CD14-positive monocyte (primary cell): ENCODE measurements around the gene PINK1. TPM values are rescaled to one million over a fixed set of nuclear protein-coding genes. Genes with fewer than 3 reads are reported as not detected.
"Not testable (repeated sequence)": the region's sequence is repeated elsewhere in the genome, so short reads cannot be mapped to it uniquely, and the experiment has no call there.

Source experiments
- DNase-seq, 3 donors: peaks; one replicate each; pipeline ENCODE4 v3.0.0-alpha.2; 2011 to 2022
- H2AFZ ChIP-seq: 2 replicates; pipeline ENCODE4 v1.6.0; 2012; ENCODE audit warnings: mild to moderate bottlenecking, low read depth, low read length, inconsistent platforms; ENCODE audit not compliant: insufficient read depth, poor library complexity, severe bottlenecking
- H3K27ac ChIP-seq, 2 donors: 1 replicate in 1 of 2; 2 replicates in 1 of 2; pipeline ENCODE4 v1.5.1; 2012 to 2013; ENCODE audit warnings: low read length in 2 of 2, control low read depth in 1 of 2, inconsistent platforms in 1 of 2, low read depth in 1 of 2, mild to moderate bottlenecking in 1 of 2
- H3K27me3 ChIP-seq, 2 donors: one replicate each; pipeline versions ENCODE4 v1.6.0 to v1.6.1; 2011 to 2013; ENCODE audit warnings: low read length in 2 of 2; ENCODE audit not compliant: control insufficient read depth in 2 of 2, insufficient read depth in 2 of 2
- H3K36me3 ChIP-seq, 2 donors: replicated peaks in 1 of 2; 1 replicate in 1 of 2; 2 replicates in 1 of 2; pipeline versions ENCODE4 v1.5.1 to v1.6.1; 2012 to 2013; ENCODE audit warnings: low read length in 2 of 2, control low read depth in 1 of 2, inconsistent platforms in 1 of 2, mild to moderate bottlenecking in 1 of 2; ENCODE audit not compliant: insufficient read depth in 2 of 2, control insufficient read depth in 1 of 2
- H3K4me1 ChIP-seq, 2 donors: 1 replicate in 1 of 2; 2 replicates in 1 of 2; pipeline versions ENCODE4 v1.5.1 to v1.6.1; 2012 to 2013; ENCODE audit warnings: low read length in 2 of 2, control low read depth in 1 of 2, inconsistent platforms in 1 of 2, mild to moderate bottlenecking in 1 of 2, moderate library complexity in 1 of 2; ENCODE audit not compliant: insufficient read depth in 2 of 2, control insufficient read depth in 1 of 2
- H3K4me2 ChIP-seq: replicated peaks from 2 replicates; pipeline ENCODE3; 2012; ENCODE audit warnings: low read length, moderate library complexity, mild to moderate bottlenecking; ENCODE audit not compliant: poor library complexity, severe bottlenecking; ENCODE audit errors: extremely low read depth
- H3K4me3 ChIP-seq, 3 experiments: fragments of 200-600 bp in 1 of 3; sonication (generic) in 1 of 3; replicated peaks in 1 of 3; 1 replicate in 2 of 3; 2 replicates in 1 of 3; pipeline ENCODE4 v1.5.1; 2011 to 2013; ENCODE audit warnings: low read length in 3 of 3, mild to moderate bottlenecking in 3 of 3, control low read depth in 2 of 3, low read depth in 2 of 3, inconsistent platforms in 1 of 3, moderate library complexity in 1 of 3
- H3K79me2 ChIP-seq: 2 replicates; pipeline ENCODE4 v1.6.0; 2012; ENCODE audit warnings: mild to moderate bottlenecking, control low read depth, inconsistent platforms, low read length, moderate library complexity; ENCODE audit not compliant: insufficient read depth
- H3K9ac ChIP-seq: 2 replicates; pipeline ENCODE4 v1.6.0; 2017; ENCODE audit warnings: low read length, mild to moderate bottlenecking; ENCODE audit not compliant: insufficient read depth, poor library complexity, severe bottlenecking
- H3K9me3 ChIP-seq, 2 donors: replicated peaks in 1 of 2; 1 replicate in 1 of 2; 2 replicates in 1 of 2; pipeline versions ENCODE4 v1.5.1 to v1.6.1; 2012 to 2013; ENCODE audit warnings: low read length in 2 of 2, control low read depth in 1 of 2; ENCODE audit not compliant: control insufficient read depth in 1 of 2, insufficient read depth in 1 of 2
- H4K20me1 ChIP-seq: 2 replicates; pipeline ENCODE4 v1.6.0; 2012; ENCODE audit warnings: mild to moderate bottlenecking, low read length, control low read depth, moderate library complexity; ENCODE audit not compliant: insufficient read depth
- H3K27ac Mint-ChIP-seq, 7 donors: one replicate each; pipeline ENCODE4 v1.8.0; 2020; ENCODE audit warnings: mild to moderate bottlenecking in 7 of 7, mixed read lengths in 7 of 7, moderate library complexity in 6 of 7, inconsistent platforms in 2 of 7
- H3K27me3 Mint-ChIP-seq, 3 donors: one replicate each; pipeline ENCODE4 v1.8.0; 2021 to 2022; ENCODE audit warnings: low read depth in 3 of 3, mild to moderate bottlenecking in 3 of 3, mixed read lengths in 3 of 3, moderate library complexity in 3 of 3, inconsistent platforms in 1 of 3
- H3K36me3 Mint-ChIP-seq, 2 donors: one replicate each; pipeline ENCODE4 v1.8.0; 2020; ENCODE audit warnings: mixed read lengths in 2 of 2, inconsistent platforms in 1 of 2, mild to moderate bottlenecking in 1 of 2
- H3K4me1 Mint-ChIP-seq: one replicate; pipeline ENCODE4 v1.8.0; 2020; ENCODE audit warnings: mild to moderate bottlenecking, mixed read lengths
- H3K4me3 Mint-ChIP-seq, 2 donors: one replicate each; pipeline ENCODE4 v1.8.0; 2020; ENCODE audit warnings: mild to moderate bottlenecking in 2 of 2, mixed read lengths in 2 of 2, moderate library complexity in 1 of 2
- H3K9me3 Mint-ChIP-seq, 7 donors: one replicate each; pipeline ENCODE4 v1.8.0; 2020 to 2022; ENCODE audit warnings: mixed read lengths in 7 of 7, mild to moderate bottlenecking in 6 of 7, moderate library complexity in 6 of 7, inconsistent platforms in 2 of 7
- CTCF ChIP-seq: fragments of 200-600 bp; IDR thresholded peaks from one replicate; pipeline ENCODE4 v1.8.0; 2022; ENCODE audit warnings: antibody characterized with exemption, mild to moderate bottlenecking
- WGBS: methylation state at CpG from one replicate; pipeline ENCODE4 v1.1.5; 2013; ENCODE audit warnings: missing lambda C conversion rate; ENCODE audit not compliant: insufficient coverage; 5-methylcytosine and 5-hydroxymethylcytosine counted together
- intact Hi-C, 2 donors: fragments of 100-400 bp; cut with micrococcal nuclease; formaldehyde crosslinking; loops; one replicate each; pipeline versions ENCODE4 v1.15.0 to v1.15.1; 2023
- polyA plus RNA-seq, 3 donors: library from polyadenylated mRNA; depleted of rRNA in 1 of 3; unstranded in 2 of 3; stranded (reverse) in 1 of 3; fragments of 300-500 nt in 2 of 3; fragments of >200 nt in 1 of 3; fragmentation: Illumina TruSeq in 2 of 3; gene quantifications; 1 replicate in 2 of 3; 2 replicates in 1 of 3; pipeline ENCODE4 v1.2.3, GENCODE V29; 2012 to 2021

PINK1 gene
- polyA plus RNA-seq, 3 donors, result 21.6 to 32.7 (median 24.0) TPM

GRCh38 chr1:20603504-20604464 is 29.5 kb upstream of the PINK1 start:
- H3K4me3 ChIP-seq, result peak overlapping the region in 1 of 3 experiments; percentile 54
- no peak overlapping the region for H2AFZ ChIP-seq
- peaks cover 27% of the 10 kb centered on the region for H4K20me1 ChIP-seq
- H3K4me1 ChIP-seq, result peaks cover 42 to 61% of the 10 kb centered on the region in 2 donors
- peaks cover 0 to 3% of the 10 kb centered on the region in 2 donors for H3K9me3 ChIP-seq
- no peaks in the 10 kb centered on the region for H3K27me3 Mint-ChIP-seq
- H3K9ac ChIP-seq, result peak overlapping the region; percentile 44
- peak overlapping the region; percentile 47 for H3K4me2 ChIP-seq
- 12% methylated on average over 3 of the region's 9 CpGs for WGBS
- intact Hi-C loops, result loop anchor here in 1 of 2 donors (1.0 kb wide), 1 partner anchor 16 kb away; no protein-coding TSS in a partner anchor
- H3K9me3 Mint-ChIP-seq, result peaks cover 0 to 5% (median 0%) of the 10 kb centered on the region in 7 donors
- peaks cover 28 to 59% of the 10 kb centered on the region in 2 donors for H3K36me3 ChIP-seq
- H3K36me3 Mint-ChIP-seq, result peaks cover 57 to 79% of the 10 kb centered on the region in 2 donors
- peak overlapping the region; percentile 27 to 29 for H3K4me3 Mint-ChIP-seq
- H3K79me2 ChIP-seq, result peaks cover 75% of the 10 kb centered on the region
- no peaks in the 10 kb centered on the region for H3K27me3 ChIP-seq
- no peak for TF ChIP-seq CTCF
- DNase-seq, result peak; percentile 74 to 95 (median 85)
- H3K27ac Mint-ChIP-seq, result peak overlapping the region; percentile 83 to 96 (median 94)
- H3K27ac ChIP-seq, result peak overlapping the region; percentile 68 to 85
- H3K4me1 Mint-ChIP-seq, result peaks cover 59% of the 10 kb centered on the region

GRCh38 chr1:20604678-20605077 is 28.6 kb upstream of the PINK1 start:
- H3K27me3 Mint-ChIP-seq, result peaks cover 0 to 2% (median 2%) of the 10 kb centered on the region in 3 donors
- Histone ChIP-seq H3K9ac (no peak overlapping the region), H2AFZ (no peak overlapping the region), H3K4me3 (peak overlapping the region in 1 of 3 experiments; percentile 54), H3K36me3 (peaks cover 34 to 67% of the 10 kb centered on the region in 2 donors), H3K4me2 (peak overlapping the region; percentile 47), H3K4me1 (peaks cover 40 to 57% of the 10 kb centered on the region in 2 donors), H4K20me1 (peaks cover 31% of the 10 kb centered on the region), H3K27ac (peak overlapping the region; percentile 68 to 85), H3K27me3 (no peaks in the 10 kb centered on the region), H3K9me3 (peaks cover 0 to 3% of the 10 kb centered on the region in 2 donors), H3K79me2 (peaks cover 74% of the 10 kb centered on the region)
- peaks cover 59 to 83% of the 10 kb centered on the region in 2 donors for H3K36me3 Mint-ChIP-seq
- no peak for TF ChIP-seq CTCF
- intact Hi-C loops, result loop anchor here in 1 of 2 donors (1.0 kb wide), 1 partner anchor 17 kb away; no protein-coding TSS in a partner anchor
- peaks cover 0 to 4% (median 0%) of the 10 kb centered on the region in 7 donors for H3K9me3 Mint-ChIP-seq
- peak; percentile 48 to 80 (median 76) for DNase-seq
- peaks cover 55% of the 10 kb centered on the region for H3K4me1 Mint-ChIP-seq
- H3K4me3 Mint-ChIP-seq, result peak overlapping the region in 1 of 2 donors; percentile 70
- 0% methylated on average over 4 of the region's 7 CpGs for WGBS
- H3K27ac Mint-ChIP-seq, result peak overlapping the region; percentile 83 to 96 (median 94)

- Histone ChIP-seq H4K20me1 (peaks cover 47% of the 10 kb centered on the region), H3K79me2 (peaks cover 62% of the 10 kb centered on the region), H3K4me1 (peaks cover 30 to 34% of the 10 kb centered on the region in 2 donors), H3K36me3 (peaks cover 51 to 65% of the 10 kb centered on the region in 2 donors)
- H3K9me3 Mint-ChIP-seq, H3K4me3 Mint-ChIP-seq, H3K27me3 ChIP-seq, intact Hi-C loops, DNase-seq, H3K9me3 ChIP-seq, H2AFZ ChIP-seq, H3K27ac ChIP-seq, H3K9ac ChIP-seq, H3K4me2 ChIP-seq, H3K4me3 ChIP-seq, H3K27me3 Mint-ChIP-seq: not testable (repeated sequence)
- H3K4me1 Mint-ChIP-seq, result peaks cover 32% of the 10 kb centered on the region
- WGBS, result 80% methylated on average over 1 of the region's 7 CpGs
- H3K36me3 Mint-ChIP-seq, result peaks cover 50 to 75% of the 10 kb centered on the region in 2 donors
- H3K27ac Mint-ChIP-seq, result peak overlapping the region in 3 of 7 donors; percentile 28 to 68 (median 47)
Observed at GRCh38 chr1:20606801-20607570, 26.3 kb upstream of the PINK1 start.
